GM19023 (cell line): ENCODE measurements around the gene MMAB.

Source experiments
- ATAC-seq: cut with Tn5 transposase; IDR thresholded peaks from one replicate; pipeline ENCODE4 v1.9.1; 2021; ENCODE audit warnings: mild to moderate bottlenecking, moderate library complexity; ENCODE audit not compliant: unreplicated experiment

Gene MMAB

GRCh38 chr12:109586385-109587296 lies 13.3 kb upstream of the MMAB start:
- ATAC-seq = no peak

- no peak for ATAC-seq
Observed at GRCh38 chr12:109583733-109584132, 10.4 kb upstream of the MMAB start.

- no peak for ATAC-seq
Observed at GRCh38 chr12:109582636-109583035, 9.3 kb upstream of the MMAB start.

GRCh38 chr12:109581856-109582255 lies 8.6 kb upstream of the MMAB start:
- no peak for ATAC-seq

GRCh38 chr12:109581334-109581691 lies 8.0 kb upstream of the MMAB start:
- ATAC-seq = no peak

GRCh38 chr12:109580684-109581333 lies 7.5 kb upstream of the MMAB start:
- ATAC-seq = no peak

GRCh38 chr12:109580272-109580671 lies 7.0 kb upstream of the MMAB start:
- ATAC-seq = no peak

- no peak for ATAC-seq
Observed at GRCh38 chr12:109579639-109580038, 6.3 kb upstream of the MMAB start.

- no peak for ATAC-seq
Observed at GRCh38 chr12:109578330-109578927, 5.1 kb upstream of the MMAB start.

GRCh38 chr12:109577311-109577710 lies 4.0 kb upstream of the MMAB start:
- ATAC-seq = no peak

- ATAC-seq = no peak
Observed at GRCh38 chr12:109575683-109576082, 2.4 kb upstream of the MMAB start.

- no peak for ATAC-seq
Observed at GRCh38 chr12:109573914-109574244, 575 bp upstream of the MMAB start.

- no peak for ATAC-seq
Observed at GRCh38 chr12:109572506-109572845, 828 bp downstream of the MMAB start.

- ATAC-seq = no peak
Observed at GRCh38 chr12:109571773-109572505, 1.4 kb downstream of the MMAB start.

- no peak for ATAC-seq
Observed at GRCh38 chr12:109568486-109568885, 4.8 kb downstream of the MMAB start.

GRCh38 chr12:109567967-109568366 lies 5.3 kb downstream of the MMAB start:
- no peak for ATAC-seq

GRCh38 chr12:109567296-109567695 lies 6.0 kb downstream of the MMAB start:
- no peak for ATAC-seq

GRCh38 chr12:109566424-109566823 lies 6.9 kb downstream of the MMAB start:
- no peak for ATAC-seq

- no peak for ATAC-seq
Observed at GRCh38 chr12:109563291-109564284, 9.7 kb downstream of the MMAB start.

- no peak for ATAC-seq
Observed at GRCh38 chr12:109562871-109563270, 10.4 kb downstream of the MMAB start.
